ENCODE data around the gene LIF.

DNA sequence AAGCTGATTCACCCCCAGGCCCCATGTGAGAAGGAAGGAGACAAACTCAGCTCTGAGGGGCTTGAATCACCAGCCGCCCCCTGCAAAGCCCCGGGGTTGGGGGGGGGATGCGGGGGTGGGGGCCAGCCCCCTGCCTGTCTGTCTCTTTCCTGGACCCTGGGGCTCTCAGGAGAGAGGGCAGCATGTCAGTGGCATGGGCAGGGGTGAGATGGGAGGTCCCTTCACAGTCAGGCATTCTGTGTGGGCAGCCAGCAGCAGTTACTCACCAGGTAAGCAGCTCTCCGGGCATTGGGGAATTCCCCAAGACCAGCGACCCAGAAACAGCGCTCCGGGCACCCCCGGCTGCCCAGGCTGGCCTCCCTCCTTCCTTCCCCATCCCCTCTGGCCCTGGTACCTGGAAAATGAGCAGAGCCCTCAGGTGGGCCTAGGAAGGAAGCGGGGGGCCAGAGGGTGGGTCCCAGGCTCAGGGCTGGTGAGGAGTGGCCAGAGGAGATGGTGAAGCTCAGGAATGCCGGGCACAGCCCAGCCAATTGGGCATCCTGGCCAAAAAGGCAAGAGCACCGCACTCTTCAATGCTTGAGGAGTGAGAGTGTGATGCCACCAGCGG, 4.2 kb upstream of the LIF start:
- no peak for TF ChIP-seq SETDB1 (IDR thresholded peaks at IDR 0.05; ENCODE audit: insufficient read length, low read length)
- TF ChIP-seq SP2 (tag by site-specific recombination; IDR thresholded peaks at IDR 0.05): no peak
- no peak for TF ChIP-seq ZNF133 (tag by site-specific recombination; IDR thresholded peaks at IDR 0.05)
- TF ChIP-seq ZSCAN23 (tag by site-specific recombination; IDR thresholded peaks at IDR 0.05): no peak
- TF ChIP-seq, protein P1, sequence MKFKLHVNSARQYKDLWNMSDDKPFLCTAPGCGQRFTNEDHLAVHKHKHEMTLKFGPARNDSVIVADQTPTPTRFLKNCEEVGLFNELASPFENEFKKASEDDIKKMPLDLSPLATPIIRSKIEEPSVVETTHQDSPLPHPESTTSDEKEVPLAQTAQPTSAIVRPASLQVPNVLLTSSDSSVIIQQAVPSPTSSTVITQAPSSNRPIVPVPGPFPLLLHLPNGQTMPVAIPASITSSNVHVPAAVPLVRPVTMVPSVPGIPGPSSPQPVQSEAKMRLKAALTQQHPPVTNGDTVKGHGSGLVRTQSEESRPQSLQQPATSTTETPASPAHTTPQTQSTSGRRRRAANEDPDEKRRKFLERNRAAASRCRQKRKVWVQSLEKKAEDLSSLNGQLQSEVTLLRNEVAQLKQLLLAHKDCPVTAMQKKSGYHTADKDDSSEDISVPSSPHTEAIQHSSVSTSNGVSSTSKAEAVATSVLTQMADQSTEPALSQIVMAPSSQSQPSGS (tag by site-specific recombination; IDR thresholded peaks at IDR 0.05; ENCODE audit: low read depth): no peak
- no peak for TF ChIP-seq ZFP41 (tag by site-specific recombination; IDR thresholded peaks at IDR 0.05; ENCODE audit: borderline replicate concordance)
- TF ChIP-seq, protein P2, sequence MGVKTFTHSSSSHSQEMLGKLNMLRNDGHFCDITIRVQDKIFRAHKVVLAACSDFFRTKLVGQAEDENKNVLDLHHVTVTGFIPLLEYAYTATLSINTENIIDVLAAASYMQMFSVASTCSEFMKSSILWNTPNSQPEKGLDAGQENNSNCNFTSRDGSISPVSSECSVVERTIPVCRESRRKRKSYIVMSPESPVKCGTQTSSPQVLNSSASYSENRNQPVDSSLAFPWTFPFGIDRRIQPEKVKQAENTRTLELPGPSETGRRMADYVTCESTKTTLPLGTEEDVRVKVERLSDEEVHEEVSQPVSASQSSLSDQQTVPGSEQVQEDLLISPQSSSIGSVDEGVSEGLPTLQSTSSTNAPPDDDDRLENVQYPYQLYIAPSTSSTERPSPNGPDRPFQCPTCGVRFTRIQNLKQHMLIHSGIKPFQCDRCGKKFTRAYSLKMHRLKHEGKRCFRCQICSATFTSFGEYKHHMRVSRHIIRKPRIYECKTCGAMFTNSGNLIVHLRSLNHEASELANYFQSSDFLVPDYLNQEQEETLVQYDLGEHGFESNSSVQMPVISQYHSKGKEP (tag by site-specific recombination; IDR thresholded peaks at IDR 0.05): no peak
- no peak for TF ChIP-seq TCF7L2 (IDR thresholded peaks at IDR 0.05; ENCODE audit: borderline replicate concordance, low read depth, low read length)
- TF ChIP-seq, protein P3, sequence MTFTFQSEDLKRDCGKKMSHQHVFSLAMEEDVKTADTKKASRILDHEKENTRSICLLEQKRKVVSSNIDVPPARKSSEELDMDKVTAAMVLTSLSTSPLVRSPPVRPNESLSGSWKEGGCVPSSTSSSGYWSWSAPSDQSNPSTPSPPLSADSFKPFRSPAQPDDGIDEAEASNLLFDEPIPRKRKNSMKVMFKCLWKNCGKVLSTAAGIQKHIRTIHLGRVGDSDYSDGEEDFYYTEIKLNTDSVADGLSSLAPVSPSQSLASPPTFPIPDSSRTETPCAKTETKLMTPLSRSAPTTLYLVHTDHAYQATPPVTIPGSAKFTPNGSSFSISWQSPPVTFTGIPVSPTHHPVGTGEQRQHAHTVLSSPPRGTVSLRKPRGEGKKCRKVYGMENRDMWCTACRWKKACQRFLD (tag by site-specific recombination; IDR thresholded peaks at IDR 0.05): no peak
- TF ChIP-seq, protein P4, sequence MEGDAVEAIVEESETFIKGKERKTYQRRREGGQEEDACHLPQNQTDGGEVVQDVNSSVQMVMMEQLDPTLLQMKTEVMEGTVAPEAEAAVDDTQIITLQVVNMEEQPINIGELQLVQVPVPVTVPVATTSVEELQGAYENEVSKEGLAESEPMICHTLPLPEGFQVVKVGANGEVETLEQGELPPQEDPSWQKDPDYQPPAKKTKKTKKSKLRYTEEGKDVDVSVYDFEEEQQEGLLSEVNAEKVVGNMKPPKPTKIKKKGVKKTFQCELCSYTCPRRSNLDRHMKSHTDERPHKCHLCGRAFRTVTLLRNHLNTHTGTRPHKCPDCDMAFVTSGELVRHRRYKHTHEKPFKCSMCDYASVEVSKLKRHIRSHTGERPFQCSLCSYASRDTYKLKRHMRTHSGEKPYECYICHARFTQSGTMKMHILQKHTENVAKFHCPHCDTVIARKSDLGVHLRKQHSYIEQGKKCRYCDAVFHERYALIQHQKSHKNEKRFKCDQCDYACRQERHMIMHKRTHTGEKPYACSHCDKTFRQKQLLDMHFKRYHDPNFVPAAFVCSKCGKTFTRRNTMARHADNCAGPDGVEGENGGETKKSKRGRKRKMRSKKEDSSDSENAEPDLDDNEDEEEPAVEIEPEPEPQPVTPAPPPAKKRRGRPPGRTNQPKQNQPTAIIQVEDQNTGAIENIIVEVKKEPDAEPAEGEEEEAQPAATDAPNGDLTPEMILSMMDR (tag by site-specific recombination; IDR thresholded peaks at IDR 0.05): no peak

Data from HEK293 (cell line).